Stimulated activated memory B cell treated with anti-CD40 and anti-IgM and Interleukin-4, amounts not matched to agents 10 μg/mL and 1 μg/mL and 100 μg/mL, for 72 hours (primary cell): ENCODE results near the gene TP53INP2.
A peak's percentile ranks its signal among the peaks of the same experiment; 100 is the strongest.
"Not testable (repeated sequence)": the region's sequence is repeated elsewhere in the genome, so short reads cannot be mapped to it uniquely, and the experiment has no call there.

ENCODE experiments used
- ATAC-seq: fragments of 150-1000 bp; cut with Tn5 transposase; 2 replicates; pipeline ENCODE4 v1.10.0; 2021
- H3K27ac Mint-ChIP-seq: one replicate; pipeline ENCODE4 v1.8.0; 2022; ENCODE audit warnings: mild to moderate bottlenecking, mixed read lengths
- H3K27me3 Mint-ChIP-seq: one replicate; pipeline ENCODE4 v1.8.0; 2022; ENCODE audit warnings: mixed read lengths
- H3K36me3 Mint-ChIP-seq: one replicate; pipeline ENCODE4 v1.8.0; 2022; ENCODE audit warnings: mixed read lengths
- H3K4me1 Mint-ChIP-seq: one replicate; pipeline ENCODE4 v1.8.0; 2022; ENCODE audit warnings: mixed read lengths
- H3K4me3 Mint-ChIP-seq: one replicate; pipeline ENCODE4 v1.8.0; 2022; ENCODE audit warnings: mild to moderate bottlenecking, moderate library complexity, mixed read lengths
- H3K9me3 Mint-ChIP-seq: one replicate; pipeline ENCODE4 v1.8.0; 2022; ENCODE audit warnings: mixed read lengths

The TP53INP2 gene

GRCh38 chr20:34711813-34712430 is 7.8 kb downstream of the TP53INP2 start:
- Mint-ChIP-seq H3K36me3 (peaks cover 19% of the 10 kb centered on the region), H3K27ac (no peak overlapping the region), H3K9me3 (no peaks in the 10 kb centered on the region), H3K27me3 (no peaks in the 10 kb centered on the region), H3K4me1 (peaks cover 18% of the 10 kb centered on the region), H3K4me3 (no peak overlapping the region)
- no peak for ATAC-seq

- peaks cover 19% of the 10 kb centered on the region for H3K36me3 Mint-ChIP-seq
- H3K27ac Mint-ChIP-seq, result no peak overlapping the region
- H3K27me3 Mint-ChIP-seq, result no peaks in the 10 kb centered on the region
- no peak overlapping the region for H3K4me3 Mint-ChIP-seq
- no peaks in the 10 kb centered on the region for H3K9me3 Mint-ChIP-seq
- no peak for ATAC-seq
- peaks cover 18% of the 10 kb centered on the region for H3K4me1 Mint-ChIP-seq
Observed at GRCh38 chr20:34712525-34713192, 8.5 kb downstream of the TP53INP2 start.

- no peak overlapping the region for H3K27ac Mint-ChIP-seq
- H3K36me3 Mint-ChIP-seq, result peaks cover 19% of the 10 kb centered on the region
- H3K27me3 Mint-ChIP-seq, result no peaks in the 10 kb centered on the region
- ATAC-seq, result no peak
- no peaks in the 10 kb centered on the region for H3K9me3 Mint-ChIP-seq
- peaks cover 16% of the 10 kb centered on the region for H3K4me1 Mint-ChIP-seq
- H3K4me3 Mint-ChIP-seq, result no peak overlapping the region
Observed at GRCh38 chr20:34713194-34713943, 9.2 kb downstream of the TP53INP2 start.

GRCh38 chr20:34713944-34714515 is 9.9 kb downstream of the TP53INP2 start:
- ATAC-seq, H3K27me3 Mint-ChIP-seq, H3K27ac Mint-ChIP-seq, H3K4me3 Mint-ChIP-seq, H3K9me3 Mint-ChIP-seq: not testable (repeated sequence)
- Mint-ChIP-seq H3K4me1 (peaks cover 16% of the 10 kb centered on the region), H3K36me3 (peaks cover 19% of the 10 kb centered on the region)

GRCh38 chr20:34715384-34715783 is 11.2 kb downstream of the TP53INP2 start:
- H3K4me3 Mint-ChIP-seq, result no peak overlapping the region
- H3K36me3 Mint-ChIP-seq, result peaks cover 19% of the 10 kb centered on the region
- H3K27me3 Mint-ChIP-seq, result no peaks in the 10 kb centered on the region
- no peak overlapping the region for H3K27ac Mint-ChIP-seq
- H3K9me3 Mint-ChIP-seq, result no peaks in the 10 kb centered on the region
- H3K4me1 Mint-ChIP-seq, result peaks cover 23% of the 10 kb centered on the region
- ATAC-seq, result no peak

GRCh38 chr20:34716921-34717229 is 12.7 kb downstream of the TP53INP2 start:
- H3K4me3 Mint-ChIP-seq, result no peak overlapping the region
- H3K27ac Mint-ChIP-seq, result no peak overlapping the region
- H3K36me3 Mint-ChIP-seq, result peaks cover 19% of the 10 kb centered on the region
- no peak for ATAC-seq
- H3K27me3 Mint-ChIP-seq, result no peaks in the 10 kb centered on the region
- H3K4me1 Mint-ChIP-seq, result peaks cover 30% of the 10 kb centered on the region
- H3K9me3 Mint-ChIP-seq, result no peaks in the 10 kb centered on the region

- no peak for ATAC-seq
- Mint-ChIP-seq H3K36me3 (peaks cover 14% of the 10 kb centered on the region), H3K4me1 (peaks cover 30% of the 10 kb centered on the region), H3K27me3 (no peaks in the 10 kb centered on the region), H3K9me3 (no peaks in the 10 kb centered on the region), H3K27ac (no peak overlapping the region), H3K4me3 (no peak overlapping the region)
Observed at GRCh38 chr20:34717230-34718095, 13.3 kb downstream of the TP53INP2 start.

GRCh38 chr20:34719242-34720017 is 15.3 kb downstream of the TP53INP2 start:
- ATAC-seq, result peak; percentile 92
- not testable (repeated sequence) for H3K27me3 Mint-ChIP-seq, H3K4me3 Mint-ChIP-seq, H3K36me3 Mint-ChIP-seq, H3K9me3 Mint-ChIP-seq
- Mint-ChIP-seq H3K27ac (peak overlapping the region; percentile 40), H3K4me1 (peaks cover 30% of the 10 kb centered on the region)

- H3K36me3 Mint-ChIP-seq, result peaks cover 10% of the 10 kb centered on the region
- no peak for ATAC-seq
Observed at GRCh38 chr20:34720266-34720665, 16.1 kb downstream of the TP53INP2 start.

GRCh38 chr20:34722560-34722959 is 18.4 kb downstream of the TP53INP2 start:
- H3K36me3 Mint-ChIP-seq, result peaks cover 29% of the 10 kb centered on the region
- H3K9me3 Mint-ChIP-seq, H3K27ac Mint-ChIP-seq, H3K27me3 Mint-ChIP-seq, H3K4me3 Mint-ChIP-seq, ATAC-seq: not testable (repeated sequence)
- peaks cover 30% of the 10 kb centered on the region for H3K4me1 Mint-ChIP-seq

More at GRCh38 chr20:34720266-34720665, 16.1 kb downstream of the TP53INP2 start:
- Mint-ChIP-seq H3K27me3 (no peaks in the 10 kb centered on the region), H3K4me1 (peaks cover 30% of the 10 kb centered on the region), H3K9me3 (no peaks in the 10 kb centered on the region), H3K4me3 (no peak overlapping the region), H3K27ac (peak overlapping the region; percentile 6)

GRCh38 chr20:34724172-34724571 is 20.0 kb downstream of the TP53INP2 start:
- Mint-ChIP-seq H3K36me3 (peaks cover 29% of the 10 kb centered on the region), H3K9me3 (no peaks in the 10 kb centered on the region), H3K4me3 (no peak overlapping the region), H3K27me3 (no peaks in the 10 kb centered on the region), H3K4me1 (peaks cover 22% of the 10 kb centered on the region), H3K27ac (no peak overlapping the region)
- ATAC-seq, result no peak

GRCh38 chr20:34729416-34729815 is 25.3 kb downstream of the TP53INP2 start:
- Mint-ChIP-seq H3K27me3 (no peaks in the 10 kb centered on the region), H3K4me1 (no peaks in the 10 kb centered on the region)

GRCh38 chr20:34732523-34732922 is 28.4 kb downstream of the TP53INP2 start:
- Mint-ChIP-seq H3K9me3 (no peaks in the 10 kb centered on the region), H3K4me3 (no peak overlapping the region), H3K36me3 (peaks cover 33% of the 10 kb centered on the region), H3K27ac (no peak overlapping the region), H3K4me1 (no peaks in the 10 kb centered on the region), H3K27me3 (no peaks in the 10 kb centered on the region)
- ATAC-seq, result no peak

More at GRCh38 chr20:34729416-34729815, 25.3 kb downstream of the TP53INP2 start:
- no peaks in the 10 kb centered on the region for H3K9me3 Mint-ChIP-seq
- H3K4me3 Mint-ChIP-seq, result no peak overlapping the region
- H3K27ac Mint-ChIP-seq, result no peak overlapping the region
- peaks cover 45% of the 10 kb centered on the region for H3K36me3 Mint-ChIP-seq
- no peak for ATAC-seq

- no peak overlapping the region for H3K4me3 Mint-ChIP-seq
- ATAC-seq, result no peak
- H3K4me1 Mint-ChIP-seq, result no peaks in the 10 kb centered on the region
- H3K36me3 Mint-ChIP-seq, result peaks cover 39% of the 10 kb centered on the region
- H3K27ac Mint-ChIP-seq, result no peak overlapping the region
- H3K27me3 Mint-ChIP-seq, result no peaks in the 10 kb centered on the region
- no peaks in the 10 kb centered on the region for H3K9me3 Mint-ChIP-seq
Observed at GRCh38 chr20:34736106-34736735, 32.1 kb downstream of the TP53INP2 start.
